Natural killer cell (primary cell): ENCODE data around the gene KLHDC7B. TPM values are rescaled to one million over a fixed set of nuclear protein-coding genes. Genes with fewer than 3 reads are reported as not detected.

ENCODE experiments used
- ATAC-seq, 3 donors: fragments of 150-1000 bp in 2 of 3; fragments of 200-7000 bp in 1 of 3; cut with Tn5 transposase; 1 replicate in 1 of 3; 2 replicates in 2 of 3; pipeline ENCODE4 v1.10.0; 2021; ENCODE audit warnings: mild to moderate bottlenecking in 2 of 3, moderate library complexity in 2 of 3
- DNase-seq, 2 donors: peaks; one replicate each; pipeline versions ENCODE4 v3.0.0 to v3.0.0-alpha.2; 2013 to 2021; ENCODE audit warnings: mixed read lengths in 1 of 2
- H3K27ac ChIP-seq: one replicate; pipeline ENCODE4 v1.5.1; 2013; ENCODE audit warnings: mild to moderate bottlenecking, low read length
- H3K27me3 ChIP-seq: one replicate; pipeline ENCODE4 v1.6.1; 2013; ENCODE audit warnings: low read length; ENCODE audit not compliant: control insufficient read depth, insufficient read depth
- H3K36me3 ChIP-seq: one replicate; pipeline ENCODE4 v1.6.1; 2013; ENCODE audit warnings: low read length; ENCODE audit not compliant: control insufficient read depth, insufficient read depth
- H3K4me1 ChIP-seq: one replicate; pipeline ENCODE4 v1.6.1; 2013; ENCODE audit warnings: low read length; ENCODE audit not compliant: control insufficient read depth, insufficient read depth
- H3K4me3 ChIP-seq: one replicate; pipeline ENCODE4 v1.5.1; 2013; ENCODE audit warnings: low read length
- H3K9me3 ChIP-seq: one replicate; pipeline ENCODE4 v1.6.1; 2013; ENCODE audit warnings: low read length; ENCODE audit not compliant: control insufficient read depth, insufficient read depth
- H3K27ac Mint-ChIP-seq, 2 donors: one replicate each; pipeline ENCODE4 v1.8.0; 2022; ENCODE audit warnings: mild to moderate bottlenecking in 2 of 2, mixed read lengths in 2 of 2, moderate library complexity in 1 of 2
- H3K27me3 Mint-ChIP-seq, 2 donors: one replicate each; pipeline ENCODE4 v1.8.0; 2022; ENCODE audit warnings: low read depth in 2 of 2, mixed read lengths in 2 of 2
- H3K36me3 Mint-ChIP-seq: one replicate; pipeline ENCODE4 v1.8.0; 2022; ENCODE audit warnings: mixed read lengths
- H3K4me1 Mint-ChIP-seq, 2 donors: one replicate each; pipeline ENCODE4 v1.8.0; 2022; ENCODE audit warnings: mixed read lengths in 2 of 2
- H3K4me3 Mint-ChIP-seq: one replicate; pipeline ENCODE4 v1.8.0; 2022; ENCODE audit warnings: mild to moderate bottlenecking, moderate library complexity, mixed read lengths
- H3K9me3 Mint-ChIP-seq, 2 donors: one replicate each; pipeline ENCODE4 v1.8.0; 2022; ENCODE audit warnings: mixed read lengths in 2 of 2
- WGBS: methylation state at CpG from one replicate; pipeline ENCODE4 v1.1.7; 2013; ENCODE audit warnings: missing lambda C conversion rate; ENCODE audit not compliant: insufficient coverage; 5-methylcytosine and 5-hydroxymethylcytosine counted together
- intact Hi-C: fragments of 100-400 bp; cut with micrococcal nuclease; formaldehyde crosslinking; loops from one replicate; pipeline ENCODE4 v1.14.2; 2022
- total RNA-seq, 4 donors: library from RNA; stranded (reverse); fragments of 120-200 nt in 1 of 4; gene quantifications; one replicate each; pipeline versions ENCODE4 v1.2.3 to v1.2.4, GENCODE V29; 2013 to 2022
- TF ChIP-seq, protein P1 (sequence below): fragments of 200-600 bp; IDR thresholded peaks from one replicate; pipeline ENCODE4 v1.8.0; 2022; ENCODE audit warnings: antibody characterized with exemption

KLHDC7B gene
- total RNA-seq, 3 donors from 2014 or later (not counting 1 experiment from before 2014, with no cell fraction given), result 2.4 to 6.9 (median 5.3) TPM

DNA sequence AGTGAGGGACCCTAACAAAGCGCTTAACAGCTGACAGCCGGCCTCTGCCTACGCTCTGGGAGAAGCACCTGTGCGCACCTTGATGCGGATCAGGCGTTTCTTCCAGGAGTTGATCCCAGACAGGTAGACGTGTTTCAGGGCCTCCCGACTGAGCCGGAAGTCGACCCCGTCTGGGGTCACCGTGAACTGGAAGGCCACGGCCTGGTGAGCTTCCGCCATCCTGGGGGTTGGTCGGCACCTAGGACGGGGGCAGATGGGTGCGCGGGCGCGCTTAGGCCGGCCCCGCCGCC, 31.9 kb downstream of the KLHDC7B start:
- H3K27ac Mint-ChIP-seq, result no peak overlapping the region
- H3K4me3 Mint-ChIP-seq, result no peak overlapping the region
- Histone ChIP-seq H3K36me3 (peaks cover 2% of the 10 kb centered on the region), H3K4me3 (no peak overlapping the region), H3K27ac (no peak overlapping the region), H3K9me3 (no peaks in the 10 kb centered on the region), H3K27me3 (no peaks in the 10 kb centered on the region), H3K4me1 (peaks cover 32% of the 10 kb centered on the region)
- no peak for ATAC-seq
- no peak for DNase-seq
- intact Hi-C loops, result no loop called here
- WGBS, result 54% methylated on average over 23 of the region's 23 CpGs
- TF ChIP-seq, protein P1, sequence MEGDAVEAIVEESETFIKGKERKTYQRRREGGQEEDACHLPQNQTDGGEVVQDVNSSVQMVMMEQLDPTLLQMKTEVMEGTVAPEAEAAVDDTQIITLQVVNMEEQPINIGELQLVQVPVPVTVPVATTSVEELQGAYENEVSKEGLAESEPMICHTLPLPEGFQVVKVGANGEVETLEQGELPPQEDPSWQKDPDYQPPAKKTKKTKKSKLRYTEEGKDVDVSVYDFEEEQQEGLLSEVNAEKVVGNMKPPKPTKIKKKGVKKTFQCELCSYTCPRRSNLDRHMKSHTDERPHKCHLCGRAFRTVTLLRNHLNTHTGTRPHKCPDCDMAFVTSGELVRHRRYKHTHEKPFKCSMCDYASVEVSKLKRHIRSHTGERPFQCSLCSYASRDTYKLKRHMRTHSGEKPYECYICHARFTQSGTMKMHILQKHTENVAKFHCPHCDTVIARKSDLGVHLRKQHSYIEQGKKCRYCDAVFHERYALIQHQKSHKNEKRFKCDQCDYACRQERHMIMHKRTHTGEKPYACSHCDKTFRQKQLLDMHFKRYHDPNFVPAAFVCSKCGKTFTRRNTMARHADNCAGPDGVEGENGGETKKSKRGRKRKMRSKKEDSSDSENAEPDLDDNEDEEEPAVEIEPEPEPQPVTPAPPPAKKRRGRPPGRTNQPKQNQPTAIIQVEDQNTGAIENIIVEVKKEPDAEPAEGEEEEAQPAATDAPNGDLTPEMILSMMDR, result no peak
- peaks cover 0 to 22% of the 10 kb centered on the region in 2 donors for H3K4me1 Mint-ChIP-seq
- H3K9me3 Mint-ChIP-seq, result no peaks in the 10 kb centered on the region
- H3K27me3 Mint-ChIP-seq, result no peaks in the 10 kb centered on the region
- H3K36me3 Mint-ChIP-seq, result no peaks in the 10 kb centered on the region

DNA sequence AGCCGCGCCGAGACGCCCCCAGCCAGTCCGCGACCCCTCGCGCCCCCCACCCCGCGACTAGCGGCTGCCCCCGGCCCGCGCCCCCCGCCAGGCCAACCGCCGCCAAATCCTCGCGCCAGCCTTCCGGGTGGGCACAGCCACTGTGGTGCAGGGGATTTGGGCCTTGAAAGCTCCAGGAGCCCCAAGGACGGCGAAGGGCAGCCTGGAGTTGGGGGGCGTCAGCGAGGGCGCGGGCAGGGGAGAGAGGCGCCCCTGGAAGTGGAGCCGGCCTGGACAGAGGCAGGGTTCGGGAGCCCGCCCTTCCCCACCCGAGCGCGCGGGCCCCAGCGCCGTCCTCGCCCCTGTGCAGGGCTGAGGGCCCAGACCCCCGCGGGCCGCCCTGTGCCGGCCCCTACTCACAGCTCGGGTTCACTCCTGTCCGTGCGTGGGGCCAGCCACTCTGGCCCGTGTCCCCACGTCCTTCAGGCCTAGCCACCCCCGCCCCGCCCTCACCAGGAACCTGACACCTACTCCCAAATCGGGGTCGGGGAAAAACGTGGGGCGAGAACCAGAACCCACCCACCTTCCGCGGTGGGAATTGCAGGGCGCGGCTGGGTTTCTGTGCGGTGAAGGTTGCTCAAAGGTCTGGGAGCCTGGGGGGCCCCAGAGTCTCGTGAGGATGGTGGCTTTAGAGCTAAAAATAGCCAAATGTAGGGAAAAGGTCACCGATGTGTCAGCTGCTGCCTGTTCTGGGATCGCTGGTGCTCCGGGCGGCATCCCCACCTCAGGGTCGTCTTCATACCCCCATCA, 32.5 kb downstream of the KLHDC7B start, which contains the start of gene CPT1B:
Gene CPT1B, minus strand, starts transcription at position 441 of the 789 bp plus-strand sequence. CDS start 512 bp downstream, outside the sequence.
- H3K4me3 Mint-ChIP-seq, result no peak within 1 kb of the TSS
- DNase-seq, result no peak
- 51% methylated on average over 63 of the region's 63 CpGs for WGBS

DNA sequence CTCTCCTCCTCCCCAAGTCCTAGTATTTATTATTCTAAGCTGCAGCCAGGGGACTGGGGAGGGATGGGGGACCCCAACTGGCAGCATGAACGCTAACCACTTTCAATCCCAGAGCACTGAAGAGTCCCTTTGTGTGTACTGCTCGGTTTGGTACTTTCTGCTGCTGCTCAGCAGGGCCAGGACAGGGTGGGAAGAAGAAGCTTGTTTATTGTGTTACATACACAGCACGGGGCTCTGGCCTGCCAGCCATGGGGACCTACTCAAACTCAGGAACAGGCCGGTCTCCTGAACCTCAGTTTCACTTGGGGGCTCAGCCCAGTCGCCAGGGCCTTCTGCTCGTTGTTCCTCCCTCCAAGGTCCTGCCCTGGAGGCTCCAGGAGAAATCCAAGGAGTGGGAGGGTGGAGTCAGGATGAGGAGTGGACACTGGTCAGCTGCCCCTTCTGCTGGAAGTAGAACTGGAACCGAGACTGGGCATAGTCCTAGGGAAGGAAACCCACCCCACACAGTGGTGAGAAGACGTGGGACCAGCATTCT, 33.1 kb downstream of the KLHDC7B start:
- H3K9me3 Mint-ChIP-seq, result no peaks in the 10 kb centered on the region
- H3K9me3 ChIP-seq, result no peaks in the 10 kb centered on the region
- peaks cover 2% of the 10 kb centered on the region for H3K36me3 ChIP-seq
- no peak overlapping the region for H3K27ac Mint-ChIP-seq
- H3K4me3 Mint-ChIP-seq, result no peak overlapping the region
- no peak overlapping the region for H3K4me3 ChIP-seq
- TF ChIP-seq, protein P1, result no peak
- H3K36me3 Mint-ChIP-seq, result no peaks in the 10 kb centered on the region
- no peaks in the 10 kb centered on the region for H3K27me3 Mint-ChIP-seq
- H3K27me3 ChIP-seq, result no peaks in the 10 kb centered on the region
- peaks cover 0 to 31% of the 10 kb centered on the region in 2 donors for H3K4me1 Mint-ChIP-seq
- peaks cover 39% of the 10 kb centered on the region for H3K4me1 ChIP-seq
- H3K27ac ChIP-seq, result no peak overlapping the region
- WGBS, result 93% methylated on average over 8 of the region's 8 CpGs
- intact Hi-C loops, result no loop called here
- DNase-seq, result no peak
- ATAC-seq, result no peak

More for the DNA sequence above, 32.5 kb downstream of the KLHDC7B start, which contains the start of gene CPT1B:
- H3K4me1 Mint-ChIP-seq, result peaks cover 0 to 25% of the 10 kb centered on the region in 2 donors
- Histone ChIP-seq H3K4me3 (no peak within 1 kb of the TSS), H3K27me3 (no peaks in the 10 kb centered on the region), H3K4me1 (peaks cover 33% of the 10 kb centered on the region), H3K9me3 (no peaks in the 10 kb centered on the region), H3K27ac (no peak within 1 kb of the TSS), H3K36me3 (peaks cover 2% of the 10 kb centered on the region)
- intact Hi-C loops, result no loop called here
- no peaks in the 10 kb centered on the region for H3K9me3 Mint-ChIP-seq
- TF ChIP-seq, protein P1, result no peak
- no peak within 1 kb of the TSS for H3K27ac Mint-ChIP-seq
- H3K27me3 Mint-ChIP-seq, result no peaks in the 10 kb centered on the region
- no peaks in the 10 kb centered on the region for H3K36me3 Mint-ChIP-seq
- ATAC-seq, result no peak
